Measurements from ENCODE around the gene KRT6C. TPM values are rescaled to one million over a fixed set of nuclear protein-coding genes. Genes with fewer than 3 reads are reported as not detected.

Gene KRT6C
- total RNA-seq, 5 donors from 2014 or later (not counting 1 experiment from before 2014, with no cell fraction given) = not detected

- H3K4me3 Mint-ChIP-seq = no peak overlapping the region
- Histone ChIP-seq H3K4me3 (ENCODE audit: control insufficient read depth in 1 of 2, extremely low read depth in 1 of 2, low read length in 1 of 2) (no peak overlapping the region), H3K27ac (ENCODE audit: low read length) (no peak overlapping the region), H3K4me1 (ENCODE audit: control insufficient read depth in 1 of 2, extremely low read depth in 1 of 2, insufficient read depth in 2 of 2, low read length in 2 of 2) (no peaks in the 10 kb centered on the region), H3K36me3 (ENCODE audit: control insufficient read depth in 2 of 2, extremely low read depth in 1 of 2, insufficient read depth in 1 of 2, low read length in 1 of 2) (no peaks in the 10 kb centered on the region), H3K27me3 (replicated peaks in 1 of 2; ENCODE audit: control insufficient read depth in 2 of 2, extremely low read depth in 1 of 2, insufficient read depth in 2 of 2, low read length in 1 of 2) (peaks cover 0 to 26% of the 10 kb centered on the region in 2 experiments), H3K9me3 (no peaks in the 10 kb centered on the region)
- H3K9me3 Mint-ChIP-seq = no peaks in the 10 kb centered on the region
- H3K27ac Mint-ChIP-seq = no peak overlapping the region
- no peak for ATAC-seq (replicated peaks in 1 of 4)
- peaks cover 6 to 9% of the 10 kb centered on the region in 2 donors for H3K27me3 Mint-ChIP-seq
- WGBS (ENCODE audit: insufficient coverage) = 83% methylated on average over 5 of the region's 8 CpGs
- DNase-seq = no peak
- POLR2A ChIA-PET = no interaction called here
- H3K4me1 Mint-ChIP-seq = no peaks in the 10 kb centered on the region
- H3K36me3 Mint-ChIP-seq = no peaks in the 10 kb centered on the region
- CTCF ChIA-PET = no interaction called here
These were observed 45.2 kb upstream of the KRT6C start for GRCh38 chr12:52518574-52519386.

- no peaks in the 10 kb centered on the region for H3K9me3 Mint-ChIP-seq
- POLR2A ChIA-PET = no interaction called here
- Histone ChIP-seq H3K4me1 (ENCODE audit: control insufficient read depth in 1 of 2, extremely low read depth in 1 of 2, insufficient read depth in 2 of 2, low read length in 2 of 2) (no peaks in the 10 kb centered on the region), H3K27ac (ENCODE audit: low read length) (no peak overlapping the region), H3K9me3 (no peaks in the 10 kb centered on the region), H3K27me3 (replicated peaks in 1 of 2; ENCODE audit: control insufficient read depth in 2 of 2, extremely low read depth in 1 of 2, insufficient read depth in 2 of 2, low read length in 1 of 2) (peaks cover 0 to 23% of the 10 kb centered on the region in 2 experiments), H3K36me3 (ENCODE audit: control insufficient read depth in 2 of 2, extremely low read depth in 1 of 2, insufficient read depth in 1 of 2, low read length in 1 of 2) (no peaks in the 10 kb centered on the region), H3K4me3 (ENCODE audit: control insufficient read depth in 1 of 2, extremely low read depth in 1 of 2, low read length in 1 of 2) (no peak overlapping the region)
- no peaks in the 10 kb centered on the region for H3K4me1 Mint-ChIP-seq
- H3K4me3 Mint-ChIP-seq = no peak overlapping the region
- CTCF ChIA-PET = no interaction called here
- WGBS (ENCODE audit: insufficient coverage) = 94% methylated on average over 2 of the region's 5 CpGs
- no peak overlapping the region for H3K27ac Mint-ChIP-seq
- ATAC-seq (replicated peaks in 1 of 4) (no peak), DNase-seq (no peak)
- H3K27me3 Mint-ChIP-seq = peaks cover 4 to 9% of the 10 kb centered on the region in 2 donors
- H3K36me3 Mint-ChIP-seq = no peaks in the 10 kb centered on the region
These were observed 44.3 kb upstream of the KRT6C start for GRCh38 chr12:52517888-52518287.

- CTCF ChIA-PET = no interaction called here
- peaks cover 4 to 8% of the 10 kb centered on the region in 2 donors for H3K27me3 Mint-ChIP-seq
- H3K4me3 Mint-ChIP-seq = no peak overlapping the region
- H3K27ac Mint-ChIP-seq = no peak overlapping the region
- Histone ChIP-seq H3K36me3 (ENCODE audit: control insufficient read depth in 2 of 2, extremely low read depth in 1 of 2, insufficient read depth in 1 of 2, low read length in 1 of 2) (no peaks in the 10 kb centered on the region), H3K27ac (ENCODE audit: low read length) (no peak overlapping the region), H3K4me3 (ENCODE audit: control insufficient read depth in 1 of 2, extremely low read depth in 1 of 2, low read length in 1 of 2) (no peak overlapping the region), H3K4me1 (ENCODE audit: control insufficient read depth in 1 of 2, extremely low read depth in 1 of 2, insufficient read depth in 2 of 2, low read length in 2 of 2) (no peaks in the 10 kb centered on the region), H3K27me3 (replicated peaks in 1 of 2; ENCODE audit: control insufficient read depth in 2 of 2, extremely low read depth in 1 of 2, insufficient read depth in 2 of 2, low read length in 1 of 2) (peaks cover 3 to 22% of the 10 kb centered on the region in 2 experiments), H3K9me3 (no peaks in the 10 kb centered on the region)
- no peak for ATAC-seq (replicated peaks in 1 of 4)
- no peaks in the 10 kb centered on the region for H3K9me3 Mint-ChIP-seq
- H3K4me1 Mint-ChIP-seq = no peaks in the 10 kb centered on the region
- POLR2A ChIA-PET = no interaction called here
- H3K36me3 Mint-ChIP-seq = no peaks in the 10 kb centered on the region
- WGBS (ENCODE audit: insufficient coverage) = 88% methylated on average over 11 of the region's 14 CpGs
- DNase-seq = no peak
These were observed 43.6 kb upstream of the KRT6C start for GRCh38 chr12:52517005-52517835.

GRCh38 chr12:52515927-52516831 lies 42.6 kb upstream of the KRT6C start:
- Histone ChIP-seq H3K27ac (ENCODE audit: low read length) (no peak overlapping the region), H3K27me3 (replicated peaks in 1 of 2; ENCODE audit: control insufficient read depth in 2 of 2, extremely low read depth in 1 of 2, insufficient read depth in 2 of 2, low read length in 1 of 2) (peaks cover 3 to 23% of the 10 kb centered on the region in 2 experiments), H3K9me3 (no peaks in the 10 kb centered on the region), H3K4me1 (ENCODE audit: control insufficient read depth in 1 of 2, extremely low read depth in 1 of 2, insufficient read depth in 2 of 2, low read length in 2 of 2) (no peaks in the 10 kb centered on the region), H3K4me3 (ENCODE audit: control insufficient read depth in 1 of 2, extremely low read depth in 1 of 2, low read length in 1 of 2) (no peak overlapping the region), H3K36me3 (ENCODE audit: control insufficient read depth in 2 of 2, extremely low read depth in 1 of 2, insufficient read depth in 1 of 2, low read length in 1 of 2) (no peaks in the 10 kb centered on the region)
- Mint-ChIP-seq H3K27me3 (peaks cover 5 to 6% of the 10 kb centered on the region in 2 donors), H3K36me3 (no peaks in the 10 kb centered on the region), H3K9me3 (peaks cover 0 to 4% (median 3%) of the 10 kb centered on the region in 3 donors), H3K4me3 (no peak overlapping the region), H3K4me1 (no peaks in the 10 kb centered on the region), H3K27ac (no peak overlapping the region)
- no peak for DNase-seq
- 87% methylated on average over 12 of the region's 15 CpGs for WGBS (ENCODE audit: insufficient coverage)
- no peak for ATAC-seq (replicated peaks in 1 of 4)
- POLR2A ChIA-PET = no interaction called here
- CTCF ChIA-PET = no interaction called here

- H3K4me1 Mint-ChIP-seq = no peaks in the 10 kb centered on the region
- no peaks in the 10 kb centered on the region for H3K36me3 ChIP-seq (ENCODE audit: control insufficient read depth in 2 of 2, extremely low read depth in 1 of 2, insufficient read depth in 1 of 2, low read length in 1 of 2)
- WGBS (ENCODE audit: insufficient coverage) = 100% methylated on average over 1 of the region's 1 CpG
- no peak for DNase-seq
- no peak overlapping the region for H3K27ac Mint-ChIP-seq
- no peak for ATAC-seq (replicated peaks in 1 of 4)
- CTCF ChIA-PET = no interaction called here
- peaks cover 0 to 7% (median 6%) of the 10 kb centered on the region in 3 donors for H3K9me3 Mint-ChIP-seq
- H3K27me3 ChIP-seq (replicated peaks in 1 of 2; ENCODE audit: control insufficient read depth in 2 of 2, extremely low read depth in 1 of 2, insufficient read depth in 2 of 2, low read length in 1 of 2) = peaks cover 3 to 22% of the 10 kb centered on the region in 2 experiments
- H3K4me3 Mint-ChIP-seq = no peak overlapping the region
- POLR2A ChIA-PET = no interaction called here
- peaks cover 6 to 8% of the 10 kb centered on the region in 2 donors for H3K27me3 Mint-ChIP-seq
- H3K4me3 ChIP-seq (ENCODE audit: control insufficient read depth in 1 of 2, extremely low read depth in 1 of 2, low read length in 1 of 2) = no peak overlapping the region
- H3K36me3 Mint-ChIP-seq = no peaks in the 10 kb centered on the region
- no peaks in the 10 kb centered on the region for H3K9me3 ChIP-seq
- no peak overlapping the region for H3K27ac ChIP-seq (ENCODE audit: low read length)
- H3K4me1 ChIP-seq (ENCODE audit: control insufficient read depth in 1 of 2, extremely low read depth in 1 of 2, insufficient read depth in 2 of 2, low read length in 2 of 2) = no peaks in the 10 kb centered on the region
These were observed 41.7 kb upstream of the KRT6C start for GRCh38 chr12:52515319-52515646.
